HUDEP-2 (cell line): ENCODE measurements around the gene LIMS1.
"Not testable (repeated sequence)": the region's sequence is repeated elsewhere in the genome, so short reads cannot be mapped to it uniquely, and the experiment has no call there.

Experiments used
- DNase-seq, 76 experiments: peaks; one replicate each; lab custom pipeline; 2025; ENCODE audit not compliant: unreplicated experiment in 76 of 76; lab: John Stamatoyannopoulos, UW

Gene LIMS1

GRCh38 chr2:108585436-108585835 is 51.2 kb downstream of the LIMS1 start:
- no peak for DNase-seq

DNA sequence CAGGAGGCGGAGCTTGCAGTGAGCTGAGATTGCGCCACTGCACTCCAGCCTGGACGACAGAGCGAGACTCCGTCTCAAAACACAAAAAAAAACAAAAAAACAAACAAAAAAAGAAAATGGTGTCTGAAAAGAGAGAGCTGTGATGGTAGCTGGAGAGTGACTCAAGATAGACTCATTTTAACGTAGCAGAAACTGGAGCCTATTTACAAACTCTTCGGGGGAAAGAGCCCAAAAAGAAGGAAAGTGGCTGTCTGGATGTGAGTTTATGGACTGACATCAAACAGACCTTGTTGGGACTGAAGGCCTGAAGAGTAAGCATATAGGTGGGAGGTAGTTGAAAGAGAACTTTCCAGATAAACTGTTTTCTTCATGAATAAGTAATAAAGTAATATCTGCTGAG is 51.8 kb downstream of the LIMS1 start:
- DNase-seq, result no peak

- DNase-seq, result no peak
These were observed 52.4 kb downstream of the LIMS1 start for GRCh38 chr2:108586631-108587030.

DNA sequence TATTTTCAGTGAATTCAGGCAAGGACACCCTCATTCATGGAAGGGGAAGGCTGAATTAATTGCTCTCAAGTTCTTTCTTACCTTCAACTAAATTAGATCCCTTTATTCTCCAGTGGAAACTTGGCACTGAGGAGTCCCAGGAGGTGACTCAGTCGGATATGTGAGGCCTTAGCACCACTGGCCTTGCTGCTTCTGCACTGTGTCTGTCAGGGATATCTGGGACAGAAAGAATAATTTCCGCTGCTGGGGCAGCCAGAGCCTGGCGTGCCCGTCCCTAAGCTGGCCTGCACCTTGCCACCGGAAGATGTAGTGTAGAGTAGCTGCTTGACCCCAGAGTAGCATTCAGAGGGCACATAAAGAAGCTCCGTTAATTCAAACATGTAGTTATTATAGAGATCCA is 53.4 kb downstream of the LIMS1 start:
- DNase-seq, result peak in 31 of 76 experiments; percentile 7 to 61 (median 24)

DNA sequence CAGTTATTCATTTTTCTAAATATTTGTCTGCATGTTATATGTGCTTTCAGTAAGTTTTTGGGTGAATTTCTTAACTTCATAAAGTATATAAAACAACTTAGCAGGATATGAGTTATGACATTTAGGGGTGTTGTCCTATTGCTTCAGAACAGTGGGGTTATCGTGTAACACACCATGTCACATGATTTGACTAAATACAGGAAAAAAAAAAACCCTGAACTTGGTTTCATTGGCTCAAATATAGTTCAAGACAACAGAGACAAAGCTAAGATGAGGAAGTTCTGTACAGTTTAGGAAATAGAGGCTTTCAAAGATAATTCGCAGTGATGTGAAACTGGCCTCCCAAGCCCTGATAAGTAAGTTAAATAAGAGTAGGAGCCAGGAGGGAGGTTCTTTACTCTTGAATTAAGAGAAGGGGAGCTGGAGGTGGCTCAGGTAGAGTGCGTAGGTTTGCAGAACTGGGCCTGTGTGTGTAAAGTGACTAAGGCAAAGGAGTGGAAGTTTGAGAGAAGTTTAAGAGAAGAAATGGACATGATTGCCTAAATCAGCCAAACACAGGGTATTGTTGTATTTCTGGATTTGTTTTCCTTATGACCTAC is 53.9 kb downstream of the LIMS1 start:
- peak in 35 of 76 experiments; percentile 7 to 83 (median 41) for DNase-seq

- no peak for DNase-seq
These were observed 55.1 kb downstream of the LIMS1 start for GRCh38 chr2:108589372-108589771.

- DNase-seq, result peak in 1 of 76 experiments; percentile 14
These were observed 55.5 kb downstream of the LIMS1 start for GRCh38 chr2:108589781-108590180.

DNA sequence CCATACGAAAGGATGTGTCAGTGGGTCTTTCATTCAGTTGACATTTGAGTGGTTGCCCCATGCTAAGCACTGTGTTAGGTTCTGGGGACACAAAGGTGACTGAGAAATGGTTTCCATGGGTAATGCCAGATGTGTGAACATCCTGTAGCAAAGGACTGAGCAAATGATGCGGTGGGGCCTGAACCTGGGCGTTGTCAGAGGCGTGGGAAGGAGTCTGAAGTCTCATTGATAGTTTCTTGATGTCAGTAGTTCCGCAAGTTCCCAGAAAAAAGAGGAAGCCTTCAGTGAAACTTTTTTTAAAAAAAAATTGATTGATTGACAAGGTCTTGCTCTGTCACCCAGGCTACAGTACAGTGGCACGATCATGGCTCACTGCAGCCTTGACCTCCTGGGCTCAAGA is 56.9 kb downstream of the LIMS1 start:
- DNase-seq, result peak in 33 of 76 experiments; percentile 6 to 57 (median 28)

GRCh38 chr2:108593547-108594098 is 59.4 kb downstream of the LIMS1 start:
- DNase-seq, result no peak

DNA sequence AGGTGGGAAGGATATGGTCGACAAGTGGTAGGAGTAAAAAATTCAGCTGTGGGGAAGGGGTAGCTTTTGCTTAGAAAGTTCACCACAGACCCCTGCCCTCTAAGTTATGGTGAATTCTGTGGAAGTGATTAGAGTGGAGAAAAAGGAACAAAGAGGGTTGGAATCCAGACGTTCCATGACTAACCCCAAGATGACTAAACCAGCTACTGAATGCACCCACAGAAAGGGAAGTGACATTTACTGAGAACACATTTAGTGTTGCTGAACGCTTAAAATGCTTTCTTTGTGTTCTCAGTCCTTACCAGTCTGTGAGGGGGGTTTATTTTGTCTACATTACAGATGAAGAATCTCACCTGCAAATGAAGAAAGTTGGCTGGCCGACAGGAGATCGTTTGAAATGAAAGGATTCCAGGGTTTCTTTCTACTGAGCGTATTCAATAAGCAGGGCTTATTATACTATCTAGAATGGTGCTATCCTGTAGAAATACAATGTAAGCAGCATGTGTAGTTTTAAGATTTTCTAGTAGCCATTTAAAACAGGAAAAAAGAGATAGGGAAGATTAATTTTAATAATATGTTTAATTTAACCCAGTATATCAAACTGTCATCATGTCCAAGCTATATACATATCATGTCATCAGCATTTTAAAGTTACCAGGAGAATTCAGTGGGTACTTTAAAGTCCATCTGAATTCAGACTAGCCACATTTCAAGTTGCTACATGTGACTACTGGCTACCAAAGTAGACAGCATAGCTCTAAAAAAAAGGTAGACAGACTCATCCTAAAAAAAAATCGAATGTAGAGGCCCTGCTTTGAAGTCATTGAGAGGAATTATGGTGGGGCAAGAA is 60.1 kb downstream of the LIMS1 start:
- DNase-seq, result peak in 2 of 76 experiments; percentile 7 to 24

- DNase-seq, result peak in 71 of 76 experiments; percentile 11 to 84 (median 50)
These were observed 60.8 kb downstream of the LIMS1 start for GRCh38 chr2:108594982-108595464.

- DNase-seq, result peak in 1 of 76 experiments; percentile 16
These were observed 61.5 kb downstream of the LIMS1 start for GRCh38 chr2:108595771-108596170.

DNA sequence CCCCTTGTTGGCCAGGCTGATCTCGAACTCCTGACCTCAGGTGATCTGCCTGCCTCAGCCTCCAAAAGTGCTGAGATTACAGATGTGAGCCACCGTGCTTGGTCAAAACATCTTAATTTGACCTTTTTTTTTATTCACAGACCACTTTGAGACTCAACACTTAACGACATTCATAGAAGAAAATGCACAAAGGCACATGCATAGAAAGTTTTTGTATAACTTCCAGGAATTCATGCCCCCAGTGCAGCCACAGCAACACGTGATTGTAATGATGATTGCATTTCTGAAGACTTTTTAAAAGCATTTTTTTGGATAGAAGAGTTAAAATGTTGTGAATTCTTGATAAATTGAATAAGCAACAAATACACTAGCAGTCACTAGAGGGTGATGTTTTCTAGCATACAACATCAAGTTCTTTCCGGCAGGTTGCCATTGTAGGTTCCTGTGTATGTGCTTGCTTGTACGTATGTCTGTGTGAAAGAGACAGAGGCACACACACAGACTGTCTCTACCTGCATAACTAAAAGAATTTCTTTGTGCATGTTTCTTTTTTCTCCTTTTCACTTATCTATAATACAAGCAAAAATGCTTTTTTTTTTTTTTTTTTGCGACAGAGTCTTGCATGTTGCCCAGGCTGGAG is 63.0 kb downstream of the LIMS1 start:
- peak in 17 of 76 experiments; percentile 8 to 49 (median 28) for DNase-seq

GRCh38 chr2:108601199-108601598 is 66.9 kb downstream of the LIMS1 start:
- DNase-seq, result not testable (repeated sequence)

DNA sequence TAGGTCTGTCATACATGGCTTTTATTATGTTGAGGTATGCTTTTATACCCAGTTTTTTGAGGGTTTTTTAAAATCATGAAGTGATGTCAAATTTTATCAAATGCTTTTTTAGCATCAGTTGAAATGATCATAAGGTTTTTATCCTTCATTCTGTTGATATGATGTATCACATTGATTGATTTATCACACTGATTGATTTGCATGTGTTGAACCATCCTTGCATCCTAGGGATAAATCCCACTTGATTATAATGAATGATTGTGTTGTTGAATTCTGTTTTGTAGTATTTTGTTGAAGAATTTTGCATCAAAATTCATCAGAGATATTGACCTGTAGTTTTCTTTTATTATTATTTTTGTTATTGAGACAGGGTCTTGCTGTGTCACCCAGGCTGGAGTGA is 68.2 kb downstream of the LIMS1 start:
- DNase-seq, result no peak

- no peak for DNase-seq
These were observed 69.9 kb downstream of the LIMS1 start for GRCh38 chr2:108604196-108604595.

DNA sequence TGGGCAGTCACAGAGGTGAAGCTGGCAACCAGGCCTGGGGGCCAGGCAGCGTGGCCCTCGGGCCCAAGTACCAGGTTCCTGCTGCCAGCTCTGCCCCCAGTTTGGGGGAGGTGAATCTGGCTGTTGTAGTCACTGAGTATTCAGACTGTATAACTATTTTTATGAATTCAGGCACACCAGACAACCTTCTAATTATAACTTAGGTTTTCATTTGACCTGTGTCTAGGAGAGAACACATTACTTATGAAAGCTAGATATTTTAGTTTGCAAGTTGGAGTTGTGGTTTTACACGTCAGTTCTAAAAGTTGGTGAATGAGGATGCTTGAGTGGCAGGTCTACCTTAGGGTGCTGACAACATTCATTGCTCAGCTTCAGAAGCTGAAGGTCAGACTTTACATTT is 71.7 kb downstream of the LIMS1 start:
- DNase-seq, result no peak

GRCh38 chr2:108607706-108608301 is 73.5 kb downstream of the LIMS1 start:
- peak in 39 of 76 experiments; percentile 5 to 56 (median 29) for DNase-seq

GRCh38 chr2:108611021-108611420 is 76.8 kb downstream of the LIMS1 start:
- no peak for DNase-seq

- DNase-seq, result peak in 15 of 76 experiments; percentile 19 to 81 (median 50)
These were observed 77.9 kb downstream of the LIMS1 start for GRCh38 chr2:108612153-108612513.
